Neural crest cell (in vitro differentiated cells): ENCODE results near the gene TIMM13. TPM values are rescaled to one million over a fixed set of nuclear protein-coding genes. Genes with fewer than 3 reads are reported as not detected.
A peak's percentile ranks its signal among the peaks of the same experiment; 100 is the strongest.

Source experiments
- DNase-seq: peaks from one replicate; pipeline ENCODE4 v3.0.0; 2021; ENCODE audit warnings: low read depth, mixed read lengths, low spot score
- H3K27ac Mint-ChIP-seq: one replicate; pipeline ENCODE4 v1.8.0; 2021; ENCODE audit warnings: mild to moderate bottlenecking, mixed read lengths; ENCODE audit not compliant: unreplicated experiment
- H3K27me3 Mint-ChIP-seq: 2 replicates; pipeline ENCODE4 v1.8.0; 2021; ENCODE audit warnings: low read depth, mild to moderate bottlenecking, mixed read lengths
- H3K36me3 Mint-ChIP-seq: 2 replicates; pipeline ENCODE4 v1.8.0; 2021; ENCODE audit warnings: low read depth, mild to moderate bottlenecking, mixed read lengths
- H3K4me1 Mint-ChIP-seq: 2 replicates; pipeline ENCODE4 v1.8.0; 2021; ENCODE audit warnings: mixed read lengths
- H3K4me3 Mint-ChIP-seq: one replicate; pipeline ENCODE4 v1.8.0; 2021; ENCODE audit warnings: mild to moderate bottlenecking, mixed read lengths
- H3K9me3 Mint-ChIP-seq: 2 replicates; pipeline ENCODE4 v1.8.0; 2021; ENCODE audit warnings: mixed read lengths
- total RNA-seq: library from RNA; stranded (reverse); gene quantifications from 2 replicates; pipeline ENCODE4 v1.2.1, GENCODE V29; 2021
- TF ChIP-seq, protein P1 (sequence below): fragments of 200-600 bp; sonication (generic); conservative IDR thresholded peaks from 2 replicates; pipeline ENCODE4 v1.5.0; 2021; ENCODE audit warnings: antibody characterized with exemption, mild to moderate bottlenecking

TIMM13 gene
- total RNA-seq, 1 donor from 2014 or later = 145 TPM

DNA sequence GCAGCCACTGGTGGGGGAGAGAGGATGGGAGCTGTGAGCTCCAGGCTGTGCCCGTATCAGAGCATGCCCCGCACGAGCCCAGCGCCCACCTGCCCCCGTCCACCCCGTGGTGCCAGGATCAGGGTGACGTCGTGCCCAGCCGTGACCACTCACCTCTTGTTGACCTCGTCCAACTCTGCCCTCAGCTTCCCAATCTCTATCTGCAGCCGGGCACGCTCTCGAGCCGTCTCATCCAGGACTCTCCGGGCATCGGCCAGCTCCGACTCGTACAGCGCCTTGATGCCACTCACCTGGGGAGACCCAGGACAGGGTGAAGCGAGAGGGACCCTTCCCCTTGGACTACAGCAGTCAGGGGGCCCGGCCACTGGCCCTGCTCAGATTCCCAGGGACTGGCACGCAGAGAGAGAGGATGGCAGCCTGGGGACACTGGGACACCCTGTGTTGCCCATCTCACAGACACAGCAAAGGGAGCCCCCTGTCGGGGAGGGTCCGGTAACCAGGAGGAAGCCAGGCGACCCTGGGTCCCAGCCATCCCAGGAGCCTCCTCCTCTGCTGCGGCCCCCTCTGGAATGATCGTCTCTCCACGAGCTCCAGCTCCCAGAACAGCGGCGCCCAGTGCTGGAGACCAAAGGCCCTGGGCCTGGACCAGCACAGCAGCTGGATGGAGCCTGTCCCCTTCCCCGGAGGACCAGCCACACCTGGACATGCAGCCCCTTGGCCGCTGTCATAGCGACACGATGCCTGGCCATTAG is 17.0 kb upstream of the TIMM13 start:
- Mint-ChIP-seq H3K27ac (no peak overlapping the region), H3K4me1 (peaks cover 4% of the 10 kb centered on the region), H3K4me3 (no peak overlapping the region), H3K9me3 (no peaks in the 10 kb centered on the region), H3K27me3 (no peaks in the 10 kb centered on the region), H3K36me3 (peaks cover 13% of the 10 kb centered on the region)
- no peak for DNase-seq
- TF ChIP-seq, protein P1, sequence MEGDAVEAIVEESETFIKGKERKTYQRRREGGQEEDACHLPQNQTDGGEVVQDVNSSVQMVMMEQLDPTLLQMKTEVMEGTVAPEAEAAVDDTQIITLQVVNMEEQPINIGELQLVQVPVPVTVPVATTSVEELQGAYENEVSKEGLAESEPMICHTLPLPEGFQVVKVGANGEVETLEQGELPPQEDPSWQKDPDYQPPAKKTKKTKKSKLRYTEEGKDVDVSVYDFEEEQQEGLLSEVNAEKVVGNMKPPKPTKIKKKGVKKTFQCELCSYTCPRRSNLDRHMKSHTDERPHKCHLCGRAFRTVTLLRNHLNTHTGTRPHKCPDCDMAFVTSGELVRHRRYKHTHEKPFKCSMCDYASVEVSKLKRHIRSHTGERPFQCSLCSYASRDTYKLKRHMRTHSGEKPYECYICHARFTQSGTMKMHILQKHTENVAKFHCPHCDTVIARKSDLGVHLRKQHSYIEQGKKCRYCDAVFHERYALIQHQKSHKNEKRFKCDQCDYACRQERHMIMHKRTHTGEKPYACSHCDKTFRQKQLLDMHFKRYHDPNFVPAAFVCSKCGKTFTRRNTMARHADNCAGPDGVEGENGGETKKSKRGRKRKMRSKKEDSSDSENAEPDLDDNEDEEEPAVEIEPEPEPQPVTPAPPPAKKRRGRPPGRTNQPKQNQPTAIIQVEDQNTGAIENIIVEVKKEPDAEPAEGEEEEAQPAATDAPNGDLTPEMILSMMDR = no peak

DNA sequence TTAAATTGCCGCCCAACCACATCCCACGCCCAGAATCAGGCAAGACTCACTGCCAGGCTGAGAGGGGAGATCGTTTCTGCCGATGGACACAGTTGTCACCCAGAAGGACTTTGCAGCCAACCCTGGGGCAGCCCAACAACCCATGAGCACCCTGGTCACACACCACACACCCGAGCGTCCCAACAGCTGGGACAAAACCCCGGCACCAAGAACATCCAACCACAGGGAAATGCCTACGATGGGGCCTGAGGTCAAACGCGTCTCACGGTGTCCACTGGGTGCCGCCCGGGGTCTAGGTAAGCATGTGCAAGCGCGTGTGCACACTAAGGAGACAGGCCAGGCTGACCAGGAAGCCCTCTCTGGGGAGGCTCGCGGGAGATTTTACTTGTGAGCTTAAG is 16.4 kb upstream of the TIMM13 start:
- Mint-ChIP-seq H3K36me3 (peaks cover 13% of the 10 kb centered on the region), H3K27me3 (no peaks in the 10 kb centered on the region), H3K9me3 (no peaks in the 10 kb centered on the region), H3K27ac (no peak overlapping the region), H3K4me3 (no peak overlapping the region), H3K4me1 (peaks cover 4% of the 10 kb centered on the region)
- TF ChIP-seq, protein P1 = no peak
- DNase-seq = no peak

DNA sequence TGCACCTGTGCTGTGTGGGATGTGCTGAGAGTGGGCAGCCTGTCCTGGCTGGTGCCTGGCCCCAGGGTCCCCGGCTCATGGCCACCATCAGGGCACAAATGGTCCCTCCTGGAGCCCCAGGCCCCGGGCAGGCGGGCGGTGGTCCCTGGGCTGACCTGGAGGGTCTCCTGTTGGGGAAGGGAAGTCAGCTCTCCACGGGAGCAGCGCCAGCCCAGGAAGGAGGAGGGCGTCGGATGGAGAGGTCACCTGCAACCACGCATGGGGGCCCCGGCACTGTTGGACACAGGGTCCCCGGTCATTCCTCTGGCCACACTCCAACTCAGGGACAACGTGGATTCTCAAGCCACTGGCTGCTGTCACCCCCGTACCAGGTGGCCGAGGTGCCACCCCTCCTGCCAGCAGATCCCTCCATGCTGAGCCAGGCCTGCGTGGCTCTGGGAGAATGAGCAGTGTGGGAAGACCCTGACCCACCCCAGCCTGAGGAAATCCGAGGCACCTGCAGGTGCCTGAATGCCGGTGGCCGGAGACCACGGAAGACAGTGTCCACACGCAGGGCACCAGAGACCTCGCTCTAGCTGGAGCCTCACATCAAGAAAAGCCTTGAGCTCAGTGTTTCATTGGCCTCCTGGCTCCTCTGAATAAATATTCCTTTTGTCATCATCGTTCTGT is 15.9 kb upstream of the TIMM13 start:
- TF ChIP-seq, protein P1 = no peak
- no peaks in the 10 kb centered on the region for H3K27me3 Mint-ChIP-seq
- no peak overlapping the region for H3K27ac Mint-ChIP-seq
- H3K4me1 Mint-ChIP-seq = peaks cover 4% of the 10 kb centered on the region
- DNase-seq = no peak
- H3K4me3 Mint-ChIP-seq = no peak overlapping the region
- H3K9me3 Mint-ChIP-seq = no peaks in the 10 kb centered on the region
- H3K36me3 Mint-ChIP-seq = peaks cover 13% of the 10 kb centered on the region

DNA sequence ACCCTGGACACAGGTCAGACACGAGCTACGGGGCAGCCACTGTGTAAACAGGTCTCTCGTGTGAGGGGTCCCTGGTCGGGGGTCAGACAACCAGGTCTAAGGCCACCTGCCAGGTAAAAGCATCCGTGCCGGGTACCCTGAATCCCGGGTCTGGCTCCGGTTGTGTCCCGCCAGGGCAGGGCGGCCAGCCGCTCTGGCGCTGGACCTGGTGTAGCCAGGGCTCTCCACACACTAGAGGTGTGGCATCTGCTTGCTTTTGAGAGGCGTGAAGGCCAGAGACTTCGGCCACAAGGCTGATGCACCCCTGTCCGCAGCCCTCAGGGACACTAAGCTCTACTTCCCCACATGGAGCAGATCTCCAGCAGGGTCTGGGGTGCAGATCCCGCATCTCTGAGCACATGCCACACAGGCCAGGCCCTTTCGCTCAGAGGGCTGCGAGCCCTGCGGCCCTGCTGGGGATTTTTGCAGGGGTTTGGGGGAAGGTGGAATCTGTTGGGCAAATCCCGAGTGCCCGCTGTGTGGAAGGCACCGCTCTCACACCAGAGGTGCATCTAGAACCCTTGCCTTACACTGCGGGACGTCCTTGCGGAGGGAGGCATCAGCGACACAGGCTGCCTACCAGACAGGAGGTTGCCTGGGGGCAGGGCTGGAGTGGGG is 13.8 kb upstream of the TIMM13 start:
- no peak for DNase-seq
- Mint-ChIP-seq H3K4me3 (no peak overlapping the region), H3K36me3 (peaks cover 13% of the 10 kb centered on the region), H3K27me3 (no peaks in the 10 kb centered on the region), H3K27ac (no peak overlapping the region), H3K4me1 (no peaks in the 10 kb centered on the region), H3K9me3 (no peaks in the 10 kb centered on the region)
- TF ChIP-seq, protein P1 = no peak

GRCh38 chr19:2440515-2440914 is 13.1 kb upstream of the TIMM13 start:
- H3K27ac Mint-ChIP-seq = no peak overlapping the region

More at GRCh38 chr19:2440515-2440914, 13.1 kb upstream of the TIMM13 start:
- Mint-ChIP-seq H3K4me3 (peak overlapping the region; percentile 2), H3K27me3 (no peaks in the 10 kb centered on the region), H3K9me3 (no peaks in the 10 kb centered on the region), H3K36me3 (peaks cover 13% of the 10 kb centered on the region), H3K4me1 (no peaks in the 10 kb centered on the region)
- TF ChIP-seq, protein P1 = no peak
- no peak for DNase-seq
